NCI-H2196 (cell line): Measurements from ENCODE around the gene YWHAH.
A peak's percentile ranks its signal among the peaks of the same experiment; 100 is the strongest.

Experiments
- DNase-seq: peaks from one replicate; lab custom pipeline; 2025; ENCODE audit not compliant: unreplicated experiment; lab: John Stamatoyannopoulos, UW

Gene YWHAH

DNA sequence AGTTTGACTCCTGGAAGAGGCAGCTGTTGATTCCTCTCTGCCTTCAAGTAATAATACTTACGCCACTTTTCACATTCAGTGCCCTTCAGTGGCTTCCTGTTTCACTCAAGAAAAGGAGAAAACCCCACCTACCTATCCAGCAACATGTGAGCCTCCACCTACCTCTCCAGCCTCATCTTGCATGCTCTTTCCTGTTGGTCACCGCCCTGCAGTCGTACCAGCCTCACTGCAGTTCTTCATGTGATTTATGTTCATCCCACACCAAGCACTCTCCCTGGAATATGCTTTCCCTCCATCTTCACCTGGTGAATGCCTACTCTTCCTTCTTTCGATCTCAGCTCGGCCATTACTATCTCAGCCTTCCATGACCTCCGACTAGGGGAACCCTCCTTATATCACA lies 21.8 kb upstream of the YWHAH start:
- DNase-seq = no peak

GRCh38 chr22:31923136-31923535 lies 21.2 kb upstream of the YWHAH start:
- no peak for DNase-seq

- DNase-seq = no peak
Measured at GRCh38 chr22:31923747-31924146, 20.6 kb upstream of the YWHAH start.

DNA sequence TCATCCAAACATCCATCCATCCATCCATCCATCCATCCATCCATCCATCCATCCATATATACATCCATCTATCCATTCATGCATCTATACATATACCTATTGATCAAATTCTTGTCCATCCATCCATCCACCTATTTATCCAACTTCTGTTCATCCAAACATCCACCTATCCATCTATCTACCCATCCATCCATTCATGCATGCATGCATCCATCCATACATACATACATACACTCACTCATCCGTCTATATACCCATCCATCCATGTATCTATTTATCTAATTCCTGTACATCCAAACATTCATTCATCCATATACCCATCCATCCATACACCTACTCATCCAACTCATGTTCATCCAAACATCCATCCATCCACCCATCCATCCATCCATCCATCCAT lies 19.3 kb upstream of the YWHAH start:
- DNase-seq = no peak

DNA sequence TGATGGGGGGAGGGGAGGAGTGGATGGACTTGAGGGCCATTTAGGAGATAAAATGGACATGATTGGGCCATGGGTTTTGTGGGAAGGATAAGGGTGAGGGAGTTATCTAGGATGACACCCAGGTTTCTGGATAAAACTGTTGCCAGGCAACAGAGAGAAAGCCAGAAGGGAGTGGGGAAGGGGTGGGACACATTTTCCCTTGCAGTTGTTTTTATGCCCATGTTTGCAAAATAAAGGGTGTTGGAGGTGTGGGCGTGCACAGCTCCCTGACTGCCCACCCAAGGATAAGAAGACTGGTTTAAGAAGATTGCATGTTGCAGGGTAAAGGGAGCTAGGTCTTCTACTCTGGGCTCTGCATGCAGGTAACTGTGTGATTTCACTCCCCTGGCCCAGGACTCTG lies 18.3 kb upstream of the YWHAH start:
- no peak for DNase-seq

DNA sequence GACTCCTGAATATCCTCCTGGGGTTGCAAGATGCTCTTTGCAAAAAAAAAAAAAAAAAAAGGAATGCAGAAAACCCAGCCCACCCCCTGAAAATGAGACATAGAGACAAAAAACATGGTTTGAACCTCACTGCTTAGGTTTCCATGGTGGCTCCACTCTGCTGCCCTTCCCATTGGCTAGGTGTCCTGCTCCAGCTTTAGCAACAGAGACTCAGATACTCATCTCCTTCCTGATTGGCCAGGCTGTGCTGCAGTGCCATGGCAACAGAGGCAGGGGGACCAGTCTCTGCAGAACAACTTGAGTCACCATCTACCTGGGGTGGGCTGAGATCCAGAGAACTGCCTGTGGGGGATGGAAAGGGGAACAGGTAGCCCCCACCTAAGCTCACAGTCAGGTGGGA lies 17.4 kb upstream of the YWHAH start:
- peak; percentile 5 for DNase-seq

DNA sequence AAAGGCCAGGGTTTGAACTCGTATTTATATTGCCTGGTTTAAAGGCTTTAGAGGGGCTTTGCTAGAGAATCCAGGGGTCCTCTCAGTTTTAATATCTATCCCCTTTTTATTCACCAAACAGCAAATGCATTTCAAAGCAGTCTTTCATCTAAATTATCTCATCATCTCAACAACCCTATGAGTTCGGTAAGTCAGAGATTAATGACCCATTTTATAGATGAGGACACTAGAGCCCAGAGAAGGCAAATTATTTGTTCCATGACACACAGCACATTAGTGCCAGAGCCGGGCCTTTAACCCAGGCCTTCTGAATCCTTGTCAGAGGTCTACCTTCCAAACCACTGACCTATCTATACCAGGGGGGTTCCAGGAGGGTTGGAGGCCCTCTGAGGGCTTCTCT lies 16.8 kb upstream of the YWHAH start:
- DNase-seq = no peak

DNA sequence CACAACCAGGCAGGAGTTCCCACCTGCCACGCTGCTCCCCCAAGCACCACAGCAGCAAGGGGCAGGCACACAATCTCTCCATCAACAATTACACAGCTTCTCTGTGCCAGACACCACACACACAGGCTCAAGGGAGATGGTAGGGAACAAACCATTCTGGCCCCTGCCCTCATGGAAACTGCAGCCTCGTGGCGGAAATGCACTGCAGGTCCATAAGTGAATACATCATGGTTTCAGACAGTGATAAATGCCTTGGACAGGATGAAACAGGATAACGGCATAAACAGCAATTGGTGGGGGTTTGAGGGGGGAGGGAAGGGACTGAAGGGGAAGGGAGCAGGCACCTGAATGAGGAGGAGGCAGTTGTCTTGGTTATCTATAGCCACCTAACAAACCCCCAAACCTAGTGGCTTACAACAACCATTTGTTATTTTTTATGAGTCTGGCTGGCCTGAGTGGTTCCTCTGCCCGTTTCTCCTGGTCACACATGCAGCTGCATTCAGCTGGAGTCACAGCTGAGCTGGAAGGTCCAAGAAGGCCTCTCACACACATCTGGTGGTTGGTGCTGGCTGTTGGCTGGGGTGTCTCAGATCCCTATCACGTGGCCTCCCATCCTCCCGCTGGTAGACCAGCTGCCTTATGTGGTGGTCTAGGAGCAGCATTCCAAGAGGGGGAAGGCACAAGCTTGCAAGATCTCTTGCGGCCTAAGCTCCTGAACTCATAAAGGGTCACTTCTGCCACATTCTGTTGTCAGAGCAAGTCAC lies 15.0 kb upstream of the YWHAH start:
- DNase-seq = no peak

GRCh38 chr22:31932863-31933262 lies 11.5 kb upstream of the YWHAH start:
- DNase-seq = no peak

GRCh38 chr22:31933406-31933805 lies 10.9 kb upstream of the YWHAH start:
- no peak for DNase-seq

GRCh38 chr22:31933816-31934482 lies 10.4 kb upstream of the YWHAH start:
- DNase-seq = no peak

DNA sequence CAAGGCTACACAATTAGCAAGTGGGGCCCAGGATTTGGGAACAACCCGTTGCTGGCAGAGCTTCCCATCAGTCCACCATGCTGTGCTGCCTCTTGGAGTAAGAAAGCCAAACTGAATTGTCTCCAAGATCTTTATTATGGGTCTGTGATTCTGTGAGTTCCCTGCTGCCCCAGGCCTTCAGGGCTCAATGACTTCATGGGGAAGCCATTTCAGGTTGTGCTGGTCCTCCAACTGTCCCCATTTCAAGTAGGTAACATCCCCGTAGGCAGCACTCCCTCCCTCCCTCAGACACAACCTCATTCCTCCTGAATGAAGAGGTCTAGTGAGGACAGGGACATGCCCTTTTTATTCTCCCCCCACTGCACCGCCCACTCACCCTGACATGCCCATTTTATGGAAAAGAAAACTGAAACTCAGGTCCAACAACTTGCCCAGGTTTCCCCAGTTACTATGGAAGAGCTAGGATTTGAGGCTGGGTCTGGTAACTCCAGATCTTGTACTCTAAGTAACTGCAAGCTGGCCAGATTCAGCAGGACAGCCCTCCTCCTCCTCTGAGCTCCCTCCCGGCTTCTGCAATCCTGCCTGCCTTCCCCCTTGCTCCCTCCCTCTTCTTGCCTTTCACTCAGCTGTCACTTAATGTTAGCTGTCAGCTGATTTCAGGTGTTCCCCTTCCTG lies 8.2 kb upstream of the YWHAH start:
- no peak for DNase-seq

DNA sequence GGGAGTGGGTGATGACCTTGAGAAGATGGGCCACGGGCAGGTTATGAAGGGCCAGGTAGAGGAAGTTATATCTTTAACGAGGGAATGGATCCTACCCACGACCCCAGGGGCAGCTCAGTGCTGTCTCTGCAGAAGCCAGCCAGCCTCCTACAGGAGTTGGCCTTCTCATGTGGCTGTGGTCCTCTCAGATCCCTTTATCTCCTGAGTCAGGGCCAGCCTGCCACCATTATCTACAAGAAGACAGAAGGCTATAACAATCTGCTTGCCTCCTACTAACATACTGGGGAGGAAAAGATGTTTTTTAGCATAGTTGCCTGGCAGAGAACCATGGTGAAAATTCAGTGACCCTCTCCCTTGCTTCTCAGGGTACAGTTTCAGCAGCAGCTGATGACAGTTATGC lies 7.0 kb upstream of the YWHAH start:
- DNase-seq = no peak

- DNase-seq = no peak
Measured at GRCh38 chr22:31938296-31938695, 6.0 kb upstream of the YWHAH start.

DNA sequence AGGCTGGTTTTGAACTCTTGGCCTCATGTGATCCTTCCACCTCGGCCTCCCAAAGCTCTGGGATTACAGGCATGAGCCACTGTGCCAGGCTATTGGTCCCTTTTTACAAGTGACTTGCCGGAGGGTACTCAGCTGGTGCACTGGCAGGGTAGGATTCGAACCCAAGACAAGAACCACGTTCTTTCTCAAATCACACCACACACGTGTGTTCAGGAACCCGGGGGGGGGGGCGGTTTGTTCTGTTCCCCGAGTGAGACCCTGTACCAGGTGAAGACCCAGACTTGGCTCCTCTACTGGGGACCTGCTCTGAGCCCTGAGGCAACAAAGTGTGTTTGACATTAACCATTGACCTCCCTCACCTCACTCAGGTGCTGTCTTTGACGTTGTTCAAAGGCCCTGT lies 3.8 kb upstream of the YWHAH start:
- no peak for DNase-seq

DNA sequence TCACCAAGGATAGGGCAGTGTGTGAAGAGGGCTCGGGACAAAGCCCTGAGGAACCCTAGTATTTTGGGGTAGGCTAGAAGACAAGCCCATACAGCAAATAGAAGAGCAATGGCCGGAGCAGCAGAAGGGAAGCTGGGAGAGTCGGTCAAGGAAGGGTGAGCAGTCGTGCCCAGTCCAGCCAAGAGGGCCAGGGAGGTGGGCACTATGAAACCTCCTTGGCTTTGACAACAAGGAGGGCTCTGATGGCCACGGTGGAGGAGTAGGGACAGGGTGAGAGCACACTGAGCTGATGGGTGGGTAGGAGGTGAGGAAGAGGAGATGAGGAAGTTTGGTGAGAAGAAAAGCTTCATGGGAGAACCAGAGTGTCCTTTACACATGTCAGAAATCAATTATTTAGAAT lies 2.2 kb upstream of the YWHAH start:
- DNase-seq = no peak

- DNase-seq = no peak
Measured at GRCh38 chr22:31943206-31943977, 943 bp upstream of the YWHAH start.

- no peak for DNase-seq
Measured at GRCh38 chr22:31944700-31945442, 536 bp downstream of the YWHAH start.

DNA sequence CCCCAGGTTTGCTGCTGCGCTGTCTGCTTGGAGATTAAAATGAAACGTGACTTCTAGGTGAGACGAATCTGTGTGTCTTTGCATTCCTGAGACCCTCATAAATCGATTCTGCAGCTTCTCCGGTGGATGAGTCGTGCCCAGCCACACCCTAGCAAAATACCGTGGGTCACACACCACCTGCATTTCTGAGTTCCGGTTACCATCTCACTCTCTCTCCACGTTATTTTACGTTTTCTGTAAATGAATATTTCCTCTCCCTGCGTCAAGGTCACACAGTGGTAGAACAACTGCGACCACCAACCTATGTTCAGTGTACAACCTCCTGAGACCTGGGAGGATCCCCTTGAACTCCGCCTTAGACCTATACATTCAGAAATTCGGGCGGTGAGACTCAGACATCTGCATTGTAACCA lies 1.1 kb downstream of the YWHAH start:
- no peak for DNase-seq

DNA sequence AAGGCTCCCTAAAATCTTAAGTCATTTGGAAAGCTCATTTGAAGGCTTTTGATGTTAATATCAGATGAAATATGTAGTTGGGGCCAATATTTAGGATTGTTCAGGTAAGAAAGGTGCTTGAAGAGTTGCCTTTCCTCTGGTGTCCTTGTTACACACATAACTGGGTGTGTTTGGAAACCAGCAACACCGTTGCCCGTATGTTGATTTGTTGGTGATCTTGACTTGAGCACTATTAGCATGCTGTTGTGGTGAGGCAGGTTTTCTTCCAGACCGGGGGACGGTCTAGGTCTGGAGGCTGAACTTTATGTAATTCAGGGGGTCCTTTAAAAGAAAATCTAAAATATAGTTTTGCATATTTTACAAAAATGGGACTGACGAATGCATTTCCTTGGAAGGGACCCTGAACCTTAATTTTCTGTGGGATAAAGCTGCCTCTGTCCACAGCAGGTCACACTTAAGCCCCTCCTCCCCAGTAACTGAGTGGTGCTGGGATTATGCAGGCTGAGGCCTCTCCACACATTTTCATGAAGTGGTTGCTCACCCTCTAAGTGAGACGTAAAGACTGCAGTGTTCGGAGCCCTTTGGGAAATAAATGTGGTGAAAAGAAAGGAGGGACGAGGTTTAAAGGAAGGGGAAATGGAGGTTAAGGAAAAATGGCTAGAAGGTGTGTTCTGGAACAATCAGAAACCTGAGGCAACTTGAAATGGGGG lies 1.8 kb downstream of the YWHAH start:
- DNase-seq = no peak
